ENCODE measurements around the gene CDC34.

The CDC34 gene

GRCh38 chr19:491146-491741 lies 40.3 kb upstream of the CDC34 start:
- peaks cover 15% of the 10 kb centered on the region for H3K4me1 ChIP-seq (ENCODE audit: control insufficient read depth, insufficient read depth, low read length, poor library complexity, severe bottlenecking)
- H3K36me3 ChIP-seq (ENCODE audit: control insufficient read depth, insufficient read depth, low read length) = no peaks in the 10 kb centered on the region
- H3K27ac ChIP-seq (ENCODE audit: insufficient read depth, low read length, poor library complexity, severe bottlenecking) = no peak overlapping the region
- peak in 1 of 3 donors; percentile 25 for DNase-seq
- no peaks in the 10 kb centered on the region for H3K27me3 ChIP-seq (replicated peaks; ENCODE audit: control insufficient read depth, insufficient read depth, low read length, poor library complexity, severe bottlenecking)
- no peak overlapping the region for H3K4me3 ChIP-seq (ENCODE audit: insufficient read depth, low read depth, low read length, poor library complexity, severe bottlenecking)
- H3K9me3 ChIP-seq (ENCODE audit: control insufficient read depth, low read length) = no peaks in the 10 kb centered on the region

- DNase-seq = peak; percentile 24 to 56 (median 46)
- Histone ChIP-seq H3K36me3 (ENCODE audit: control insufficient read depth, insufficient read depth, low read length) (no peaks in the 10 kb centered on the region), H3K27ac (ENCODE audit: insufficient read depth, low read length, poor library complexity, severe bottlenecking) (no peak overlapping the region), H3K4me3 (ENCODE audit: insufficient read depth, low read depth, low read length, poor library complexity, severe bottlenecking) (no peak overlapping the region), H3K4me1 (ENCODE audit: control insufficient read depth, insufficient read depth, low read length, poor library complexity, severe bottlenecking) (peaks cover 19% of the 10 kb centered on the region), H3K27me3 (replicated peaks; ENCODE audit: control insufficient read depth, insufficient read depth, low read length, poor library complexity, severe bottlenecking) (peaks cover 4% of the 10 kb centered on the region), H3K9me3 (ENCODE audit: control insufficient read depth, low read length) (no peaks in the 10 kb centered on the region)
Measured at GRCh38 chr19:492091-492531, 39.4 kb upstream of the CDC34 start.

- H3K36me3 ChIP-seq (ENCODE audit: control insufficient read depth, insufficient read depth, low read length) = no peaks in the 10 kb centered on the region
- H3K4me3 ChIP-seq (ENCODE audit: insufficient read depth, low read depth, low read length, poor library complexity, severe bottlenecking) = no peak overlapping the region
- peaks cover 25% of the 10 kb centered on the region for H3K4me1 ChIP-seq (ENCODE audit: control insufficient read depth, insufficient read depth, low read length, poor library complexity, severe bottlenecking)
- H3K9me3 ChIP-seq (ENCODE audit: control insufficient read depth, low read length) = no peaks in the 10 kb centered on the region
- H3K27ac ChIP-seq (ENCODE audit: insufficient read depth, low read length, poor library complexity, severe bottlenecking) = no peak overlapping the region
- DNase-seq = no peak
- peaks cover 13% of the 10 kb centered on the region for H3K27me3 ChIP-seq (replicated peaks; ENCODE audit: control insufficient read depth, insufficient read depth, low read length, poor library complexity, severe bottlenecking)
Measured at GRCh38 chr19:493391-494170, 38.0 kb upstream of the CDC34 start.

GRCh38 chr19:494171-495080 lies 37.1 kb upstream of the CDC34 start:
- Histone ChIP-seq H3K4me3 (ENCODE audit: insufficient read depth, low read depth, low read length, poor library complexity, severe bottlenecking) (no peak overlapping the region), H3K27ac (ENCODE audit: insufficient read depth, low read length, poor library complexity, severe bottlenecking) (no peak overlapping the region), H3K4me1 (ENCODE audit: control insufficient read depth, insufficient read depth, low read length, poor library complexity, severe bottlenecking) (peaks cover 22% of the 10 kb centered on the region), H3K36me3 (ENCODE audit: control insufficient read depth, insufficient read depth, low read length) (no peaks in the 10 kb centered on the region), H3K27me3 (replicated peaks; ENCODE audit: control insufficient read depth, insufficient read depth, low read length, poor library complexity, severe bottlenecking) (peaks cover 13% of the 10 kb centered on the region), H3K9me3 (ENCODE audit: control insufficient read depth, low read length) (no peaks in the 10 kb centered on the region)
- DNase-seq = no peak

GRCh38 chr19:495081-495401 lies 36.5 kb upstream of the CDC34 start:
- DNase-seq = no peak
- Histone ChIP-seq H3K4me1 (ENCODE audit: control insufficient read depth, insufficient read depth, low read length, poor library complexity, severe bottlenecking) (peaks cover 18% of the 10 kb centered on the region), H3K27me3 (replicated peaks; ENCODE audit: control insufficient read depth, insufficient read depth, low read length, poor library complexity, severe bottlenecking) (peaks cover 13% of the 10 kb centered on the region), H3K4me3 (ENCODE audit: insufficient read depth, low read depth, low read length, poor library complexity, severe bottlenecking) (no peak overlapping the region), H3K36me3 (ENCODE audit: control insufficient read depth, insufficient read depth, low read length) (no peaks in the 10 kb centered on the region), H3K9me3 (ENCODE audit: control insufficient read depth, low read length) (no peaks in the 10 kb centered on the region), H3K27ac (ENCODE audit: insufficient read depth, low read length, poor library complexity, severe bottlenecking) (no peak overlapping the region)

- DNase-seq = no peak
- no peaks in the 10 kb centered on the region for H3K36me3 ChIP-seq (ENCODE audit: control insufficient read depth, insufficient read depth, low read length)
- H3K4me3 ChIP-seq (ENCODE audit: insufficient read depth, low read depth, low read length, poor library complexity, severe bottlenecking) = no peak overlapping the region
- H3K4me1 ChIP-seq (ENCODE audit: control insufficient read depth, insufficient read depth, low read length, poor library complexity, severe bottlenecking) = peaks cover 18% of the 10 kb centered on the region
- H3K27me3 ChIP-seq (replicated peaks; ENCODE audit: control insufficient read depth, insufficient read depth, low read length, poor library complexity, severe bottlenecking) = peaks cover 13% of the 10 kb centered on the region
- no peak overlapping the region for H3K27ac ChIP-seq (ENCODE audit: insufficient read depth, low read length, poor library complexity, severe bottlenecking)
- H3K9me3 ChIP-seq (ENCODE audit: control insufficient read depth, low read length) = no peaks in the 10 kb centered on the region
Measured at GRCh38 chr19:495402-496111, 36.0 kb upstream of the CDC34 start.

- H3K36me3 ChIP-seq (ENCODE audit: control insufficient read depth, insufficient read depth, low read length) = no peaks in the 10 kb centered on the region
- H3K4me1 ChIP-seq (ENCODE audit: control insufficient read depth, insufficient read depth, low read length, poor library complexity, severe bottlenecking) = peaks cover 18% of the 10 kb centered on the region
- no peaks in the 10 kb centered on the region for H3K9me3 ChIP-seq (ENCODE audit: control insufficient read depth, low read length)
- no peak for DNase-seq
- peaks cover 13% of the 10 kb centered on the region for H3K27me3 ChIP-seq (replicated peaks; ENCODE audit: control insufficient read depth, insufficient read depth, low read length, poor library complexity, severe bottlenecking)
- H3K27ac ChIP-seq (ENCODE audit: insufficient read depth, low read length, poor library complexity, severe bottlenecking) = no peak within 1 kb of the TSS
- H3K4me3 ChIP-seq (ENCODE audit: insufficient read depth, low read depth, low read length, poor library complexity, severe bottlenecking) = no peak within 1 kb of the TSS
Measured at GRCh38 chr19:496112-496665, 35.4 kb upstream of the CDC34 start, which contains the start of gene MADCAM1. TSS of gene MADCAM1 (plus strand) at chr19:496486. CDS start at chr19:496500, 14 bp downstream.

GRCh38 chr19:496986-497385 lies 34.6 kb upstream of the CDC34 start:
- no peaks in the 10 kb centered on the region for H3K9me3 ChIP-seq (ENCODE audit: control insufficient read depth, low read length)
- peaks cover 18% of the 10 kb centered on the region for H3K4me1 ChIP-seq (ENCODE audit: control insufficient read depth, insufficient read depth, low read length, poor library complexity, severe bottlenecking)
- no peak overlapping the region for H3K4me3 ChIP-seq (ENCODE audit: insufficient read depth, low read depth, low read length, poor library complexity, severe bottlenecking)
- no peak for DNase-seq
- peaks cover 13% of the 10 kb centered on the region for H3K27me3 ChIP-seq (replicated peaks; ENCODE audit: control insufficient read depth, insufficient read depth, low read length, poor library complexity, severe bottlenecking)
- no peak overlapping the region for H3K27ac ChIP-seq (ENCODE audit: insufficient read depth, low read length, poor library complexity, severe bottlenecking)
- H3K36me3 ChIP-seq (ENCODE audit: control insufficient read depth, insufficient read depth, low read length) = no peaks in the 10 kb centered on the region

- Histone ChIP-seq H3K4me3 (ENCODE audit: insufficient read depth, low read depth, low read length, poor library complexity, severe bottlenecking) (no peak overlapping the region), H3K9me3 (ENCODE audit: control insufficient read depth, low read length) (no peaks in the 10 kb centered on the region)
Measured at GRCh38 chr19:497491-497868, 34.1 kb upstream of the CDC34 start.

More at GRCh38 chr19:497491-497868, 34.1 kb upstream of the CDC34 start:
- H3K36me3 ChIP-seq (ENCODE audit: control insufficient read depth, insufficient read depth, low read length) = no peaks in the 10 kb centered on the region
- no peak overlapping the region for H3K27ac ChIP-seq (ENCODE audit: insufficient read depth, low read length, poor library complexity, severe bottlenecking)
- peaks cover 13% of the 10 kb centered on the region for H3K27me3 ChIP-seq (replicated peaks; ENCODE audit: control insufficient read depth, insufficient read depth, low read length, poor library complexity, severe bottlenecking)
- DNase-seq = no peak
- H3K4me1 ChIP-seq (ENCODE audit: control insufficient read depth, insufficient read depth, low read length, poor library complexity, severe bottlenecking) = peaks cover 18% of the 10 kb centered on the region
